SK-N-SH (cell line): Measurements from ENCODE around the gene PARD3B. TPM values are rescaled to one million over a fixed set of nuclear protein-coding genes. Genes with fewer than 3 reads are reported as not detected.

Experiments used
- CTCF ChIA-PET: fragments of 300-600, 350-600 bp; formaldehyde crosslinking; extraction: SDS; loops from one replicate; lab custom pipeline; 2021; lab: Yijun Ruan, JAX
- POLR2A ChIA-PET: fragments of 350-600 bp; sonication (Branson Sonifier 250); formaldehyde crosslinking; extraction: SDS; loops from one replicate; lab custom pipeline; 2020; ENCODE audit warnings: antibody characterized with exemption, inconsistent platforms; lab: Yijun Ruan, JAX
- DNase-seq: peaks from one replicate; pipeline ENCODE4 v3.0.0; 2012
- H2AFZ ChIP-seq: fragments of 200-600 bp; sonication (generic); 2 replicates; pipeline ENCODE4 v1.8.1; 2016; ENCODE audit warnings: antibody characterized with exemption, mild to moderate bottlenecking, low read depth
- H3F3A ChIP-seq: fragments of 200-600 bp; sonication (generic); replicated peaks from 2 replicates; pipeline ENCODE3; 2016; ENCODE audit warnings: antibody characterized with exemption, mild to moderate bottlenecking; ENCODE audit not compliant: insufficient read depth
- H3K27ac ChIP-seq, 2 experiments: fragments of 200-500 bp in 1 of 2; fragments of 200-600 bp in 1 of 2; sonication (Bioruptor generic) in 1 of 2; sonication (generic), shearing (Covaris generic) in 1 of 2; 2 replicates each; pipeline versions ENCODE4 v1.5.1 to v1.6.1; 2014 to 2016; ENCODE audit warnings: low read depth in 2 of 2, inconsistent platforms in 1 of 2, low read length in 1 of 2, mild to moderate bottlenecking in 1 of 2, mixed read lengths in 1 of 2
- H3K27me3 ChIP-seq: fragments of 200-600 bp; sonication (generic), shearing (Covaris generic); 2 replicates; pipeline ENCODE4 v1.6.1; 2016; ENCODE audit warnings: mixed run types; ENCODE audit not compliant: insufficient read depth
- H3K36me3 ChIP-seq, 2 experiments: fragments of 200-500 bp in 1 of 2; fragments of 200-600 bp in 1 of 2; sonication (Bioruptor generic) in 1 of 2; sonication (generic) in 1 of 2; replicated peaks in 1 of 2; 2 replicates each; pipeline versions ENCODE3 to v1.5.1; 2014 to 2016; ENCODE audit warnings: low read length in 1 of 2, mild to moderate bottlenecking in 1 of 2; ENCODE audit not compliant: insufficient read depth in 2 of 2, control insufficient read depth in 1 of 2
- H3K4me1 ChIP-seq, 2 experiments: fragments of 200-500 bp in 1 of 2; fragments of 200-600 bp in 1 of 2; sonication (Bioruptor generic) in 1 of 2; sonication (generic), shearing (Covaris generic) in 1 of 2; 2 replicates each; pipeline versions ENCODE4 v1.5.1 to v1.6.1; 2014 to 2016; ENCODE audit warnings: low read depth in 1 of 2, low read length in 1 of 2, mixed run types in 1 of 2; ENCODE audit not compliant: insufficient read depth in 2 of 2, control insufficient read depth in 1 of 2
- H3K4me2 ChIP-seq: fragments of 200-600 bp; sonication (generic), shearing (Covaris generic); 2 replicates; pipeline ENCODE4 v1.6.1; 2017; ENCODE audit warnings: mixed run types
- H3K4me3 ChIP-seq, 2 experiments: fragments of 200-500 bp in 1 of 2; fragments of 200-600 bp in 1 of 2; sonication (Bioruptor generic) in 1 of 2; sonication (generic), shearing (Covaris generic) in 1 of 2; 2 replicates each; pipeline versions ENCODE4 v1.5.1 to v1.8.1; 2014 to 2016; ENCODE audit warnings: low read depth in 2 of 2, inconsistent platforms in 1 of 2, low read length in 1 of 2, mild to moderate bottlenecking in 1 of 2, mixed read lengths in 1 of 2, moderate library complexity in 1 of 2
- H3K79me2 ChIP-seq: fragments of 200-600 bp; sonication (generic); 2 replicates; pipeline ENCODE4 v1.8.1; 2017; ENCODE audit warnings: mild to moderate bottlenecking; ENCODE audit not compliant: insufficient read depth
- H3K9ac ChIP-seq: fragments of 200-600 bp; sonication (generic); 2 replicates; pipeline ENCODE4 v1.6.1; 2017; ENCODE audit warnings: mixed run types
- H3K9me2 ChIP-seq: fragments of 200-600 bp; sonication (generic); 2 replicates; pipeline ENCODE4 v1.6.1; 2017; ENCODE audit warnings: mixed run types
- H3K9me3 ChIP-seq: fragments of 200-600 bp; sonication (generic); 2 replicates; pipeline ENCODE4 v1.6.1; 2017; ENCODE audit warnings: mixed run types, mild to moderate bottlenecking, moderate library complexity
- H4K20me1 ChIP-seq: fragments of 200-600 bp; sonication (generic); 2 replicates; pipeline ENCODE4 v1.6.1; 2017; ENCODE audit warnings: mild to moderate bottlenecking, mixed run types; ENCODE audit not compliant: insufficient read depth
- GABPA ChIP-seq: IDR thresholded peaks from 2 replicates; pipeline ENCODE4 v1.4.0; 2012; ENCODE audit warnings: low read depth, mild to moderate bottlenecking
- NFIC ChIP-seq: IDR thresholded peaks from 2 replicates; pipeline ENCODE4 v1.4.0; 2012; ENCODE audit warnings: borderline replicate concordance
- RCOR1 ChIP-seq: fragments of 150-350 bp; IDR thresholded peaks from 2 replicates; pipeline ENCODE4 v1.6.1; 2017; ENCODE audit warnings: antibody characterized with exemption, low read length
- RFX5 ChIP-seq: IDR thresholded peaks from 2 replicates; pipeline ENCODE4 v1.6.1; 2012; ENCODE audit warnings: mild to moderate bottlenecking, improper control_type of control experiment, low read length
- SIN3A ChIP-seq: IDR thresholded peaks from 2 replicates; pipeline ENCODE4 v1.6.1; 2012; ENCODE audit warnings: low read depth, mild to moderate bottlenecking, low read length, moderate library complexity, borderline replicate concordance
- TCF12 ChIP-seq: IDR thresholded peaks from 2 replicates; pipeline ENCODE4 v1.4.0; 2012
- WGBS: methylation state at CpG from one replicate; pipeline ENCODE4 v1.1.6; 2017; ENCODE audit warnings: low lambda C conversion rate; 5-methylcytosine and 5-hydroxymethylcytosine counted together
- polyA plus RNA-seq, 3 experiments: library from polyadenylated mRNA; depleted of rRNA; stranded (reverse); fragments of >200 nt; gene quantifications; 2 replicates each; pipeline ENCODE4 v1.2.3, GENCODE V29; 2012
- TF ChIP-seq, protein P1 (sequence below): IDR thresholded peaks from 2 replicates; pipeline ENCODE4; 2012
- TF ChIP-seq, protein P2 (sequence below): IDR thresholded peaks from 2 replicates; pipeline ENCODE4 v1.6.1; 2012; ENCODE audit warnings: mild to moderate bottlenecking, low read depth, low read length, moderate library complexity

Gene PARD3B
- polyA plus RNA-seq, 1 of the 3 experiments (the other 2 are of a cell fraction) = 0.87 TPM

DNA sequence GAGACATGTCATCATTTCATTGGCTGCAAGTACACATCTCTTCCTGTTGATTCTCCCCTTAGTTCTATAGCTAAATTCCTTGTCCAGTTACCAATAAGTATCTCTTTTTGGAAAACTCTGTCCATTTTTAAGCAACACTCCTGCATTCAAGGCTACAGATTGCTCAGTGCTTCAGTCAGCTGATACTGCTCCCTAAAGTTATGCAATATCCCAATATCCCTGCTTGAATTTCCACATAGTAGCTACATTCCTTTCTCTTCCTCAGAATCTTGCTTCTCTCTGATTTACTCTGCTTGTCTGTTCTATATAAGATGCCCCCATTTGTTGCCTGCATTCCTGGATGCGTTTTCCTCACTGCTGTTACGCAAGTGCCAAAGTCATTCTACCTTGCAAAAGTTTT is 109.8 kb downstream of the PARD3B start:
- Histone ChIP-seq H3K27ac (no peak overlapping the region), H3K4me3 (no peak overlapping the region), H3K4me1 (no peaks in the 10 kb centered on the region), H4K20me1 (no peaks in the 10 kb centered on the region), H3K9me3 (no peaks in the 10 kb centered on the region), H3F3A (no peaks in the 10 kb centered on the region), H3K27me3 (no peaks in the 10 kb centered on the region), H3K4me2 (no peak overlapping the region), H3K9me2 (no peaks in the 10 kb centered on the region)
- ChIA-PET POLR2A (no interaction called here), CTCF (interaction anchor here (0.6 to 1.0 kb wide), 3 partner anchors 8 to 691 kb away, joined by 3 read pairs; no protein-coding TSS in a partner anchor)
- WGBS = 96% methylated on average over 2 of the region's 2 CpGs
- DNase-seq = no peak
- TF ChIP-seq TCF12 (no peak), RFX5 (no peak), GABPA (no peak), NFIC (no peak), SIN3A (no peak), RCOR1 (no peak)
- TF ChIP-seq, protein P1, sequence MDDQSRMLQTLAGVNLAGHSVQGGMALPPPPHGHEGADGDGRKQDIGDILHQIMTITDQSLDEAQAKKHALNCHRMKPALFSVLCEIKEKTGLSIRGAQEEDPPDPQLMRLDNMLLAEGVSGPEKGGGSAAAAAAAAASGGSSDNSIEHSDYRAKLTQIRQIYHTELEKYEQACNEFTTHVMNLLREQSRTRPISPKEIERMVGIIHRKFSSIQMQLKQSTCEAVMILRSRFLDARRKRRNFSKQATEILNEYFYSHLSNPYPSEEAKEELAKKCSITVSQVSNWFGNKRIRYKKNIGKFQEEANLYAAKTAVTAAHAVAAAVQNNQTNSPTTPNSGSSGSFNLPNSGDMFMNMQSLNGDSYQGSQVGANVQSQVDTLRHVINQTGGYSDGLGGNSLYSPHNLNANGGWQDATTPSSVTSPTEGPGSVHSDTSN = no peak
- TF ChIP-seq, all 33 proteins: peak for 0
- Histone ChIP-seq H3K9ac (no peak overlapping the region), H2AFZ (no peak overlapping the region), H3K36me3 (no peaks in the 10 kb centered on the region), H3K79me2 (no peaks in the 10 kb centered on the region)

DNA sequence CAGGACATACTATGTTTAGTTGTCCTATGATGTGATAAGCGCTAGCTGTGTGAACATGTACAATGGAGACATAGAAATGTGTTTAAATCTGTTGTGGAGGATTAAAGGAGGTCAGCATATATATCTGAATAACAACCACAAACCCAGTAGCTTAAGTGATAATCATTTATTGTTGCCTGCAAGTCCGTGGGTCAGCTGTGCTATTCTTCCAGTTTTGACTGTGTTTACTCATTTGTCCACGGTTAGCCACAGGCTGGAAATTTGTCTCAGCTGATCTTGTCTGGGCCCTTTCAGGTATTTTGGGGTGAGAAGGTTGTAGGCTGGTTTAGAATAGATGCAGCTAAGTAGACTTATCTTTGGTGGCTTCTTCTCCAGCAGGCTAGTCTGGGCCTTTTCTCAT is 110.4 kb downstream of the PARD3B start:
- no peak for DNase-seq
- H4K20me1 ChIP-seq = no peaks in the 10 kb centered on the region
- WGBS = 68% methylated on average over 3 of the region's 3 CpGs
- H3K36me3 ChIP-seq = no peaks in the 10 kb centered on the region
- H3K4me2 ChIP-seq = no peak overlapping the region
- H3K79me2 ChIP-seq = no peaks in the 10 kb centered on the region
- H3K4me1 ChIP-seq = no peaks in the 10 kb centered on the region
- no peaks in the 10 kb centered on the region for H3F3A ChIP-seq
- no peak overlapping the region for H2AFZ ChIP-seq
- no peak overlapping the region for H3K9ac ChIP-seq
- H3K4me3 ChIP-seq = no peak overlapping the region
- TF ChIP-seq, protein P2, sequence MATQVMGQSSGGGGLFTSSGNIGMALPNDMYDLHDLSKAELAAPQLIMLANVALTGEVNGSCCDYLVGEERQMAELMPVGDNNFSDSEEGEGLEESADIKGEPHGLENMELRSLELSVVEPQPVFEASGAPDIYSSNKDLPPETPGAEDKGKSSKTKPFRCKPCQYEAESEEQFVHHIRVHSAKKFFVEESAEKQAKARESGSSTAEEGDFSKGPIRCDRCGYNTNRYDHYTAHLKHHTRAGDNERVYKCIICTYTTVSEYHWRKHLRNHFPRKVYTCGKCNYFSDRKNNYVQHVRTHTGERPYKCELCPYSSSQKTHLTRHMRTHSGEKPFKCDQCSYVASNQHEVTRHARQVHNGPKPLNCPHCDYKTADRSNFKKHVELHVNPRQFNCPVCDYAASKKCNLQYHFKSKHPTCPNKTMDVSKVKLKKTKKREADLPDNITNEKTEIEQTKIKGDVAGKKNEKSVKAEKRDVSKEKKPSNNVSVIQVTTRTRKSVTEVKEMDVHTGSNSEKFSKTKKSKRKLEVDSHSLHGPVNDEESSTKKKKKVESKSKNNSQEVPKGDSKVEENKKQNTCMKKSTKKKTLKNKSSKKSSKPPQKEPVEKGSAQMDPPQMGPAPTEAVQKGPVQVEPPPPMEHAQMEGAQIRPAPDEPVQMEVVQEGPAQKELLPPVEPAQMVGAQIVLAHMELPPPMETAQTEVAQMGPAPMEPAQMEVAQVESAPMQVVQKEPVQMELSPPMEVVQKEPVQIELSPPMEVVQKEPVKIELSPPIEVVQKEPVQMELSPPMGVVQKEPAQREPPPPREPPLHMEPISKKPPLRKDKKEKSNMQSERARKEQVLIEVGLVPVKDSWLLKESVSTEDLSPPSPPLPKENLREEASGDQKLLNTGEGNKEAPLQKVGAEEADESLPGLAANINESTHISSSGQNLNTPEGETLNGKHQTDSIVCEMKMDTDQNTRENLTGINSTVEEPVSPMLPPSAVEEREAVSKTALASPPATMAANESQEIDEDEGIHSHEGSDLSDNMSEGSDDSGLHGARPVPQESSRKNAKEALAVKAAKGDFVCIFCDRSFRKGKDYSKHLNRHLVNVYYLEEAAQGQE = no peak
- TF ChIP-seq GABPA = no peak
- TF ChIP-seq, all 33 proteins: peak for 0
- Histone ChIP-seq H3K9me3 (no peaks in the 10 kb centered on the region), H3K27ac (no peak overlapping the region), H3K27me3 (no peaks in the 10 kb centered on the region), H3K9me2 (no peaks in the 10 kb centered on the region)
- ChIA-PET CTCF (no interaction called here), POLR2A (no interaction called here)
